Left kidney (tissue), 2 donors: ENCODE measurements around the gene MLLT1. TPM values are rescaled to one million over a fixed set of nuclear protein-coding genes. Genes with fewer than 3 reads are reported as not detected.

Experiments
- DNase-seq: peaks from one replicate; pipeline ENCODE4 v3.0.0-alpha.2; 2013
- polyA plus RNA-seq: library from polyadenylated mRNA; unstranded; fragments of 120-200 nt; gene quantifications from one replicate; pipeline ENCODE4 v1.2.1, GENCODE V29; 2013; ENCODE audit not compliant: insufficient read length

The MLLT1 gene
- polyA plus RNA-seq, 1 donor = 67.6 TPM

DNA sequence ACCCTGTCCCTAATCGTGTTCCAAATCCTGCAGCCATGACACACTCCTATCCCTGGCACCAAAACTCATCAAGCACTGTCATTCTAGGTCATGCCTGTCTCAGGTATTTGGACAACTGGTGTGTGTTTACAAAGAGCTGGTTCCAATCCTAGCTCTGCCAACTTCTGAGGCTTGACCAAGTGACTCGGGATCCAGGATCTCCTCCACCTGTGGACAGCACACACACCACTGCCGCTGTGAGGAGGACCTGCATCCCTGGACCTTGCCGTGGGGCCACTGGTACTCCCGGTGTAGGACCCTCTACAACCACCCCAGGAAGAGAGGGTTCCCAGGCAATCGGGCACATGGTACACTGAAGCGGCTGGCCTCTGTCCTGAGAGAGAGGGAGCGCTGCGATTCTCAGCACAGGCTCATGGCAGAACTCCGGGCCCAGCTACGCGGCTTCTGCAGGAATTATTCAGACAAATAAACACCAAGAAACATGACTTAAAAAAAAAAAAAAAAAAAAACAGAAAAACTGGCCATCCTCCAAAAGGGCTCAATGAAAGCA lies 20.4 kb downstream of the MLLT1 start:
- DNase-seq = no peak

GRCh38 chr19:6258812-6259311 lies 20.9 kb downstream of the MLLT1 start:
- DNase-seq = no peak

DNA sequence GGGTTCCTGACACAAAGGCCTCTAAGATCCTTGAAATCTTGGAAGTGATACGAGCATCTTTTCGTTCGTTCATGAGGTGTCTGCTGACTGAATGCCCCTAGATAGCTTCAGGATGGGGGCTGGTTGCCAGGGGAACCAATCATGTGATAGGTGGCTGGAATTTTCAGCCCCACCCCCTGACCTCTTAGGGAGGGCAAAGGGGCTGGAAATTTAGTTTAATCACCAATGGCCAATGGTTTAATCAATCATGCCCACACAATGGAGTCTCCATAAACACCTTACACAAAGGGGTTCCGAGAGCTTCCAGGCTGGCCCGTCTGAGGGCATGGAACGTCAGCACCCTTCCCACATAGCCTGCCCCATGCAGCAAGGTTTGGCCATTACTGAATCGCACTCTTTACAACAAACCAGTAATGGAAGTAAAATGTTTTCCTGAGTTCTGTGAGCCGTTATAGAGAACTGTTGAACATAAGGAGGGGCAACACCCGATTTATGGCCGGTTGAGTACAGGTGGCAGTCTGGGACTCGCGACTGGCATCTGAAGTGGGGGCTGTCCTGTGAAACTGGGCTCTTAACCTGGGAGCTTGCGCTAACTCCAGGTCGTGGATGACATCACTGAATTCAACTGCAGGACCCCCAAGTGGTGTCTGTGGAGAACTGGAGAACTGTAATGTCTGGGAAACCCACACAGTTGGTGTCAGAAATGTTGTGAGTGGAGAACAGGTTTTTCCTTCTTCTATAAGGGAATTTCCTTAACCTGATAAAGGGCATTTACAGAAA lies 25.6 kb downstream of the MLLT1 start:
- DNase-seq = no peak

DNA sequence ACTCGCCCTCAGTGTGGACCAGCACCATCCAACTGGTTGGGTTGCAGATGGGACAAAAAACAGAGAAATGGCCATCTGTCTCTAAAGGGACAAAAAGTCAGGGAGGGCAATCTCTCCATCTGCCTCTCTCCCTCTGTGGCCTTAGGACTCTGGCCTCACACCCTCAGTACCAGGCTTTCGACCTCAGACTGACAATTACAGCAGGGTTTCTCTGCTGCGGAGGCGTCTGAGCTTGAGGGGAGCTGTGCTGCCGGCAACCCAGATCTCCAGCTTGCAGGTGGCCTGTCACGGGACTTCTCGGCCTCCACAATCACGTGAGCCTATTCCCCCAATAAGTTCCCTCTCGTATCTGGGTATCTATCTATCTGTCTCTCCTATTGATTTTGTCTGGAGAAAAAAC lies 27.7 kb downstream of the MLLT1 start:
- no peak for DNase-seq

- DNase-seq = no peak
Observed at GRCh38 chr19:6250909-6251308, 28.9 kb downstream of the MLLT1 start.

GRCh38 chr19:6250024-6250615 lies 29.7 kb downstream of the MLLT1 start:
- no peak for DNase-seq

DNA sequence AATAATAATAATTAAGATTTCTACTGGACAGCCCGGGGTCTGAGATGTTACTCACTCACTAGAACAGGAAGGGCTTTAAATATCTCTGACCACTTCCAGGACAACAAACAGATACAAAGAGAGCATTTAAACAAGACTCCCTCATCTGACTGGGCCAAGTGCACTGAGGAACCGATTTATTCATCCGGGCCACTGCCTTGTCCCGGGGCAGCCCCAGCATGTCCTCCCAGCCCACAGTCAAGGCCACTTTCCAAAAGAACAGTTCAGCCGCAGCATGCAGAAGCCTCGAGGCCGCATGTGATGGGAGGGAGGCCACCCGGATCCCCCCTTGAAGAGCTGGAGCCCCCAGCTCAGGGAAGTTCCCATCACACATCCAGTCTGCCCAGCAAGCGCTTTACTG lies 30.5 kb downstream of the MLLT1 start:
- DNase-seq = no peak

- no peak for DNase-seq
Observed at GRCh38 chr19:6248844-6249243, 30.9 kb downstream of the MLLT1 start.

GRCh38 chr19:6248341-6248740 lies 31.4 kb downstream of the MLLT1 start:
- DNase-seq = no peak

- DNase-seq = no peak
Observed at GRCh38 chr19:6247007-6247288, 32.8 kb downstream of the MLLT1 start.

- no peak for DNase-seq
Observed at GRCh38 chr19:6246174-6247006, 33.4 kb downstream of the MLLT1 start.

- DNase-seq = no peak
Observed at GRCh38 chr19:6242677-6243076, 37.1 kb downstream of the MLLT1 start.

DNA sequence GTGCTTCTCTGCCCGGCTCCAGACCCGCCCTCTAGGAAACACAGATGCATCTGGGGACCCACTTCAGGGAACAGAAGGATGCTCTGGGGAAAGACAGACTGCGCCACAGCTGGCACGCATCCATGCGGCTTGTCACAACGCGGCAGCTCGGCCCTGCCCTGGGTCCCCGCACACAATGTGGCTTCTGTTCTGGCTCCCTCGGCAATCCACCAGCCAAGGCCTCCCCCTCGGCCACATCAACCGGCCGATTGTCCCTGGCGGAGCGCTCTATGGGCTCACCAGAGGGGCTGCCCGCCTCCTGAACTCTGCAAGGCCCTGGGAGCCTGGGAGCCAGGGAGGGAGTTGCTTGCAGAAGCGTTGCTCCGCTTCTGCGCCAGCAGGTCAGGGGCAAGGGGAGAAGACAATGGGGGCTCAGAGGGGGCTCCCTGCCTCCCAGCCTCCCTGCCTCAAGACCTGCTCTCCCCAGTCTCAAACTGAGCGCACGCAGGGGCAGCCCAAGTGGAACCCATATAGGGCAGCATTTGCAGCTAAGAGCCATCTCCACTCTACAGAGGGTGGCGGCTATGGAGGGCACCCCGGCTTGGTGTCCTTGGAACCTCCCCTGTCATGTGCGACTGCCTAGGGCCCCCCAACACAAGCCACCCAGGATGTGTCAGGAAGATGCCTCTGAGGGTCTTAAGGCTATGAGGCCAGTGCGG lies 37.9 kb downstream of the MLLT1 start:
- DNase-seq = no peak

- no peak for DNase-seq
Observed at GRCh38 chr19:6241056-6241455, 38.7 kb downstream of the MLLT1 start.

DNA sequence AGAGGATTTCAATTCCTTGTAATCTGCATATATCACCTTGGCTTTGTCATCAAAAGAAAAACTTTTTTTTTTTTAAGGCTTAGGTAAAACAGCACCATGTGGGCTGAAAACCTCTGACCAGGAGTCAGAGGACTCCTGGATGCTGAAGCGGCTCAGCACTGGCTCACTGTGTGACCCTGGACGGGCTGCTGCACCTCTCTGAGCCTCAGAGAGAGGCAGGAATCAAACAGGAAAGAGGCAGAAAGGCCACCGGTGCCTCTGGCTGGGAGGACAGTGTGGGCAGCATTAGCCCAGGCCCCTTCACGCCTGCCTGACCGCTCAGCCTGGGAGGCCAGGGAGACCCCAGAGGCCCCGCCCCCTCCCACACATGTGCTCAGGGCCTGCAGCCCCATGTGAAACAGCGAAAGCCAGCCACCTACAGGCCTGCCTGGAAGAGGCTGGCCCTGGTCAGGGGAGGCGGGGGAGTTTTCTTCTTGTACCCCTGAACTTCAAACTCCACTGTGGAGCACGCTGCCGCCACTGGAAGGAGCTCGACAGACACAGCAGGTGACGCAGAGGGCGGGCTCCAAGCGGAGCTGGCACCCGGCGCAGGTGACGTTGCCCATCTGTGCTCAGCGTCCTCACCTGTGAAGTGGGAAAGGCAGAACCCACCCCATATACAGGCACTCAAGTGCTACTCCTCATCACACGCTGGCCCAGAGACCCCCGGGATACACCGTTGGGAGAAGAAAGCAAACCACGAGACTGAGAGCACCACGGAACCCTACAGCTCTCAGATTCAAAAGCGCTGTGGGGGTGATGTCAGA lies 39.7 kb downstream of the MLLT1 start:
- no peak for DNase-seq

GRCh38 chr19:6239401-6239844 lies 40.4 kb downstream of the MLLT1 start:
- DNase-seq = no peak

- DNase-seq = no peak
Observed at GRCh38 chr19:6238643-6239281, 41.0 kb downstream of the MLLT1 start.

DNA sequence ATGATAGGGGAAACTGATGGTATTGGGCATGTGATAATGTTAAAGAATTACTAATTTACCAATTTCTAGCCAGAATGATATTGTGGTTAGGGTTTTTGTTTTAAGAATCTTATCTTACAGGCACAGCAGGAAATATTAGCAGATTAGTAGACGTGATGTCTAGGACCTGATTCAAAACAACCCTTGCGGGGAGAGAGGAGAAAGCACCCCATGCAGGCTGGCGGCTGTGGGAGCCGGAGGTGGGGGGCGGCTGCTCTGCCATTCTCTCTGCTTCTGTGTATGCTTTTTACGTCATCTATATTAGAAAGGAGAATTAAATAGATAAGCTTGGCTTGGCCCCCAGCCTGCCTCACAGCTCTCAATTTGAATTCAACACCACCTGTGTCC lies 41.5 kb downstream of the MLLT1 start:
- DNase-seq = no peak

DNA sequence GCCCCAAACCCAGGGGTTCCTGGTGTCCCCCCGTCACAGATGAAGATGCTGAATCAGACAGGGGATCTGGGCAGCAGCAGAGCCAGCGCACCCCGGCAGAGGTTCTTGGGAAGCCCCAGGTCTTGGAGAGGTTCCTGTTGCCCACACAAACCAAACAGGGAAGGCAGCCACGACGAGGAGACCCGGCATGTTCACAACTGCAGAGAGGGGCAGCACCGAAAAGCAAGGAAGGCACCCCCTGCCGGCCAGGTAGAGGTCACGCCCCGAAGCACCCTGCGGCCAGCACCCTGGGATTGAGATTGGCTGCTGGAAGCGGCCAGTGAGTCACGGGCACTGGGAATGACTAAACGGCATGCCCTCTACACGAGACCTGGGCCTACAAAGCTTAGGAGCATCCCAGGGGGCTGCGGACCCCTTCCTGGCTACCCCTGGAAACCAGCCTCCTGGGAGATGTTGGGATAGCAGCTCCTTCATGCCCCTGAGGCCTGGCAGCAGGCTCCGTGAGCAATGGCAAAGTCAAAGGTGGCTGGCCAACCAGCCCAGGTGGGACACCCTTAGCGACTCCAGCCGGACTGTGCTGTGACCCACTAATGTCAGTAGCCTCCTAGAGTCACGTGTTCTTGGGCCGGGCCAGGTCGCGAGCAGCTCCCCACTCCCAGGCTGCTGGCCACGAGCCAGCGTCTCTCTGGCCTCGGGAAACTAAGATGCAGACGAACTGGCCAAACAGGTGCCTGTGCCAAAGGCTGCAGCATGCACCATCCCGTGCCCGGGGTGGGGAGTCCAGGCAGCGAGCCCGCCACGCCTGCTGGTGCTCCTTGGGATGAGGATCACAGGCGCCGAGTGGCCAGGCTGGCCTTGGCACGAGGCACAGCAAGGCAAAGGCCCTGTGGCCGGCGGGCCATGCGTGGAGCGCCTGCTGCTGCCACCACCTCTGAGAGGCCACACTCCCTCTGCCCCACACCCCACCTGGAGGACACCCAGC lies 43.2 kb downstream of the MLLT1 start:
- no peak for DNase-seq
